CD8-positive, alpha-beta memory T cell (primary cell): Measurements from ENCODE around the gene CROCC. TPM values are rescaled to one million over a fixed set of nuclear protein-coding genes. Genes with fewer than 3 reads are reported as not detected.

Experiments
- polyA plus RNA-seq: library from polyadenylated mRNA; unstranded; fragments of 300-500 nt; fragmentation: Illumina TruSeq; gene quantifications from one replicate; pipeline ENCODE4 v1.2.3, GENCODE V29; 2021
- total RNA-seq, 2 experiments: library from RNA; stranded (reverse); gene quantifications; one replicate each; pipeline ENCODE4 v1.2.3, GENCODE V29; 2021

The CROCC gene
- total and polyA plus RNA-seq, 3 experiments from 2014 or later: 6.9 to 30.1 (median 25.6) TPM

Other genes starting within 250 kb of the CROCC start
- gene RNU1-4, start 181.4 kb upstream of the CROCC start, total RNA-seq: 1,000 to 10,000 TPM; 1,293 to 1,300 TPM
- not detected for gene RNU1-4, start 181.4 kb upstream of the CROCC start, polyA plus RNA-seq
- gene RNU1-2, start 26.0 kb upstream of the CROCC start, total RNA-seq: 1,000 to 10,000 TPM; 1,293 to 1,300 TPM
- not detected for gene RNU1-2, start 26.0 kb upstream of the CROCC start, polyA plus RNA-seq
- not detected for gene MFAP2, start 58.7 kb downstream of the CROCC start, total RNA-seq
- 0.39 TPM for gene MFAP2, start 58.7 kb downstream of the CROCC start, polyA plus RNA-seq
- gene ATP13A2, start 90.0 kb downstream of the CROCC start, total RNA-seq: 10 to 100 TPM; 43.8 to 44.0 TPM
- gene ATP13A2, start 90.0 kb downstream of the CROCC start, polyA plus RNA-seq: 61.3 TPM
- 100 to 1,000 TPM; 147 to 150 TPM for gene SDHB, start 132.1 kb downstream of the CROCC start, total RNA-seq
- 156 TPM for gene SDHB, start 132.1 kb downstream of the CROCC start, polyA plus RNA-seq
- gene PADI2, start 197.5 kb downstream of the CROCC start, total RNA-seq: not detected
- gene PADI2, start 197.5 kb downstream of the CROCC start, polyA plus RNA-seq: not detected